GM08714 (cell line): ENCODE measurements around the gene FOLR1.
"Not testable (repeated sequence)": the region's sequence is repeated elsewhere in the genome, so short reads cannot be mapped to it uniquely, and the experiment has no call there.

Experiments
- H3K4me3 ChIP-seq: fragments of 200-500 bp; sonication (Bioruptor generic); 2 replicates; pipeline ENCODE4 v1.5.1; 2014; ENCODE audit warnings: mild to moderate bottlenecking, low read length, inconsistent platforms
- ZNF274 ChIP-seq: IDR thresholded peaks from 2 replicates; pipeline ENCODE4 v1.6.1; 2012; ENCODE audit warnings: mild to moderate bottlenecking, low read depth, low read length

The FOLR1 gene

GRCh38 chr11:72174302-72175070 is 17.5 kb upstream of the FOLR1 start:
- TF ChIP-seq ZNF274: no peak

GRCh38 chr11:72177656-72178055 is 14.3 kb upstream of the FOLR1 start:
- TF ChIP-seq ZNF274: no peak

More at GRCh38 chr11:72174302-72175070, 17.5 kb upstream of the FOLR1 start:
- no peak overlapping the region for H3K4me3 ChIP-seq

GRCh38 chr11:72179049-72179803 is 12.7 kb upstream of the FOLR1 start:
- TF ChIP-seq ZNF274: no peak
- H3K4me3 ChIP-seq: no peak overlapping the region

More at GRCh38 chr11:72177656-72178055, 14.3 kb upstream of the FOLR1 start:
- H3K4me3 ChIP-seq: no peak overlapping the region

- TF ChIP-seq ZNF274: no peak
- H3K4me3 ChIP-seq: no peak overlapping the region
These were observed 12.0 kb upstream of the FOLR1 start for GRCh38 chr11:72179804-72180396.

GRCh38 chr11:72180892-72181552 is 10.9 kb upstream of the FOLR1 start:
- H3K4me3 ChIP-seq: not testable (repeated sequence)

GRCh38 chr11:72181553-72181958 is 10.4 kb upstream of the FOLR1 start:
- H3K4me3 ChIP-seq: not testable (repeated sequence)

GRCh38 chr11:72188267-72188666 is 3.7 kb upstream of the FOLR1 start:
- no peak overlapping the region for H3K4me3 ChIP-seq
- TF ChIP-seq ZNF274: no peak

- H3K4me3 ChIP-seq: no peak overlapping the region
- no peak for TF ChIP-seq ZNF274
These were observed 2.3 kb upstream of the FOLR1 start for GRCh38 chr11:72189455-72190250.

GRCh38 chr11:72190631-72191071 is 1.3 kb upstream of the FOLR1 start:
- TF ChIP-seq ZNF274: no peak
- no peak overlapping the region for H3K4me3 ChIP-seq

- TF ChIP-seq ZNF274: no peak
- no peak overlapping the region for H3K4me3 ChIP-seq
These were observed 3.8 kb downstream of the FOLR1 start for GRCh38 chr11:72195518-72196270.

GRCh38 chr11:72201445-72201844 is 9.5 kb downstream of the FOLR1 start:
- not testable (repeated sequence) for H3K4me3 ChIP-seq

GRCh38 chr11:72202571-72202970 is 10.6 kb downstream of the FOLR1 start:
- no peak overlapping the region for H3K4me3 ChIP-seq
- no peak for TF ChIP-seq ZNF274

GRCh38 chr11:72203163-72203562 is 11.2 kb downstream of the FOLR1 start:
- TF ChIP-seq ZNF274: no peak
- H3K4me3 ChIP-seq: no peak overlapping the region
